Glomerular visceral epithelial cell (primary cell): ENCODE data around the gene UPF1.

ENCODE experiments used
- DNase-seq: peaks from one replicate; pipeline ENCODE4 v3.0.0-alpha.2; 2016; ENCODE audit errors: extremely low spot score

UPF1 gene

DNA sequence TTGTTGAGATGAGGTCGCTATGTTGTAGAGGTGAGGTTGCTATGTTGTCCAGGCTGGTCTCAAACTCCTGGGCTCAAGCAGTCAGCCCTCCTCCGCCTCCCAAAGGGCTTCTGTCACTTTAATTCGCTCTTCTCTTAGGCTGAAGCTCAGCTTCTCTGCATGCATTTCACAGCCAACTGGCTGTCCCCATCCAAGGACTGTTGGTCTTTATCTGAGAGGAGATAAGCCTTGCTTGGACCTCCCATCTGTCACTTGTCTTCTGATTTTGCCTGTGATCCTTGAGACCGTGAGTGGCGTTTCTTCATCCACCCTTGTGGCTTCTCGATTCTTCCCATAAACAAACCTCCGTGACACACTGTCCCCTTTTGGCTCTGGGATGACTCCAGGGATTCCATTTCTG, 39.8 kb downstream of the UPF1 start:
- DNase-seq, result no peak

DNA sequence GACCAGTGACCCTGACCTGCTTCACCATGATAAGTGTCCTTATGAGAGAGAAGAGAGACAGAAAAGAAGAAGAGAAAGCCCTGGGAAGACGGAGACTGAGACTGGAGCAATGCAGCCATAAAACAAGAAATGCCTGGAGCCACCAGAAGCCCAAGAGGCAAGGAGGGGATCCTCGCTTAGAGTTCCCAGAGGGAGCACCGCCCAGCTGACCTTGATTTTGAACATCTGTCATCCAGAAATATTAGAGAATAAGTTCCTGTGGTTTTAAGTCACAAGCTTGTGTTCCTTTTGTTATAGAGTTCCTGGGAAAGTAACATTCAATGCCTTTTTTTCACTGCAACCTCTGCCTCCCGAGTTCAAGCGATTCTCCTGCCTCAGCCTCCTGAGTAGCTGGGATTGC, 44.0 kb downstream of the UPF1 start:
- DNase-seq, result no peak

GRCh38 chr19:18876865-18877264, 45.1 kb downstream of the UPF1 start:
- no peak for DNase-seq

DNA sequence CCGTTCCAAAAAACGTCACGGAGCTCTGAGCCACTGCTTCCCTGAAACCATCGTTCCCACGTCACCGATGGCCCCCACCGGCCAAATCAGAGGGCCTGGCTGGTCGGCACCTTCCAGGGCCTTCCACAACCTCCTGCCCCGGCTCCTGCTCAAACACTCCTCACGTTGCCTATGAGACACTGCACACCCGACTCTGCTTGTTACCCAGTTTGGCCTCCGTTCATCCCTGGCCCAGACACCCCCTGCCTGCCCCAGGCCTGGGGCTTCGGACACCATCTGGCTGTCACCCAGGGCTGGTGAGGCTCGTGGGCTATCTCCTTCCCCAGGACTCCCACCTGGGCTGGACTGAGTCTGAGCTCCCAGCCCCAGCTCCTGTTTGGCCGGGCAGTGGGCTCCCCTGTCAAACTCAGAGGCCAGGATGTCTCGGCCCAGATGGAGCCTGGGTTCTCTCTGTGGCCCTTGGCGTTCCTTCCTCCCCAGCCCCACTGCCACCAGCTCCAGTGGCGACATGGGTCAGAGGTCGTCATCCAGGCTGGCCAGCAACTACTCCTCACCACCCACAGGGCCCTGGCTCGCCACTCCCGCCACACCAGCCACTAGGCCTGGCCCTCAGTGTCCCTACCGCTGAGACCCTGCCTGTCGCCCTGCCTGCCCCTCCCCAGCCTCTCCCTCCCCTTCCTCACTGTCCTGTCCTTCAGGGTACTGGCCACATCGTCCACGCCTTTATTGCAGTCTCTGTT, 46.5 kb downstream of the UPF1 start:
- no peak for DNase-seq

- DNase-seq, result no peak
These were observed 47.3 kb downstream of the UPF1 start for GRCh38 chr19:18878858-18879578.

DNA sequence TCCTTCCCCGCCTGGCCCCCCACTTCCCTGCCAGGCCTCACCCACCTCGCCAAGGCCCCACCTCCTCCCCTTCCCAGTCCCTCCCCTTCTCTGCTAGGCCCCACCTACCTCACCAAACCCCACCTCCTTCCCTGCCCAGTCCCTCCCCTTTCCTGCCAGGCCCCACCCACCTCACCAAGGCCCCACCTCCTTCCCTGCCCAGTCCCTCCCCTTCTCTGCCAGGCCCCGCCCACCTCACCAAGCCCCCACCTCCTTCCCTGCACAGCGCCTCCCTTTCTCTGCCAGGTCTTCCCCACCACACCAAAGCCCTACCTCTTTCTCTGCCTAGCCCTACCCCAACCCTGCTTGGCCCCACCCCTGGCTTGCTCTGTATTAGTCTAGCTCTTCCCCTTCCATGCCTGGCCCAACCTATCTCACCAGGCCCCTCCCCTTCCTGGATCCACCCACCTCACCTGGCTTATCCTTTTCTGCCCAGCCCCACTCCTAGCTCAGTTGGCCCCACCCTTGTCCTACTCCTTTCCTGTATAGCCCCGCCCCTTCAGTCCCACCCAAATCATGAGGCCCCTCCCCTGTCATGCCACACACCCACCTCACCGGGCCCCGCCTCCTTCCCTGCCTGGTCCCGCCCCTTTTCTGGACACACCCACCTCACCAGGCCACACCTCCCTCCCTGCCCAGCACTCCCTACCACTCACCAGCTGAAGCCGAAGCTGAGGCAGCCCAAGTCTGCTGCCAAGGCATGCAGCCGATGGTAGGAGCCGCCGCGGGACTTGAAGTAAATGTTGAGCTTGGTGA, 48.0 kb downstream of the UPF1 start:
- peak; percentile 26 for DNase-seq

DNA sequence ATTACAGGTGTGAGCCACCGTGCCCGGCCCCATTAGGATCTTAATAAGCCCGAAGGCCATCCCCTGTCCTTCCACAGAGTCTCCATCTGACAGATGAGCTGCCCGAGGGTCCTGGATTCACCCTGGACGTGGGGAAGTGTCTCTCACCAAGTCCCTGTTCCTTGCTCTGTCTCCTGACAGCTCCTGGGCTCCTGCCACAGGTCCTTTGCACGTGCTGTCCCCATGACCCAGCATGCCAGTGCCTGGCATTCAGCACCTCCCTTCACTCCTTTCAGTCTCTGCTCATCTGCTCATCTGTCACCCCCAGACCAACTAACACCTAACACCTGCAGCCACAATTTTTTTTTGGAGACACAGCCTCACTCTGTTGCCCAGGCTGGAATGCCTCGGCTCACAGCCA, 49.7 kb downstream of the UPF1 start:
- no peak for DNase-seq

GRCh38 chr19:18883526-18884304, 52.0 kb downstream of the UPF1 start:
- DNase-seq, result no peak

- no peak for DNase-seq
These were observed 55.2 kb downstream of the UPF1 start for GRCh38 chr19:18886972-18887371.

DNA sequence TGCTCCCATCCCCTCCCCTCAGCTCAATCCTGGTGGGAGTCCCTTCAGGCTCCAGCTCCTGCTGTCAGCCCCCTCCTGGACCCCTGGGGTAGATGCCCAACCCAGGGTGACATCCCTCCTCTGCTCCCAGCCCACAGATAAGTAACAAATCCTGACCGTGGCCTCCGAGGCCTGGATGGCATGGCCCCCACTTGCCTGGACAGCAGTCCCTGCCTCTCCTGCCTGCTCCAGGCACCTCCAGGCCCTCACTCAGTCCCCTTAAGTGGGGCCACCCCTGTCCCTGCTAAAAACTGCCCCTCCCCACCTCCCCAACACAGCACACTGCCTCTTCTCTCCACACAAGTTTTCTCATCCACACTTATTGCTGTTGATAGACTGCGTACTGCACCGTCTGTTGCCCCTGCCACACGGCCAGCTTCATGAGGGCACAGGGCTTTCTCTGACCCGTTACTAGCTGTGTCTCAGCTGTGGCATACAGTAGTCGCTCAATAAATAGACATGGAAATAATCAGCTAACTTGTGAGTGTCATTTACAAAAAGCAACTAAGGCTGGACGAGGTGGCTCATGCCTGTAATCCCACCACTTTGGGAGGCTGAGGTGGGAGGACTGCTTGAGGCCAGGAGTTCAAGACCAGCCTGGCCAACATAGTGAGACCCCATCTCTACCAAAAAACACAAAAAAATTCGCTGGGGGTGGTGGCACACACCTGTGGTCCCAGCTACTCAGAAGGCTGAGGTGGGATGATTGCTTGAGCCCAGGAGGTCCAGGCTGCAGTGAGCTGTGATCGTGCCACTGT, 58.4 kb downstream of the UPF1 start:
- DNase-seq, result no peak

GRCh38 chr19:18893587-18894253, 62.0 kb downstream of the UPF1 start:
- no peak for DNase-seq

GRCh38 chr19:18894254-18895037, 62.7 kb downstream of the UPF1 start:
- DNase-seq, result no peak

DNA sequence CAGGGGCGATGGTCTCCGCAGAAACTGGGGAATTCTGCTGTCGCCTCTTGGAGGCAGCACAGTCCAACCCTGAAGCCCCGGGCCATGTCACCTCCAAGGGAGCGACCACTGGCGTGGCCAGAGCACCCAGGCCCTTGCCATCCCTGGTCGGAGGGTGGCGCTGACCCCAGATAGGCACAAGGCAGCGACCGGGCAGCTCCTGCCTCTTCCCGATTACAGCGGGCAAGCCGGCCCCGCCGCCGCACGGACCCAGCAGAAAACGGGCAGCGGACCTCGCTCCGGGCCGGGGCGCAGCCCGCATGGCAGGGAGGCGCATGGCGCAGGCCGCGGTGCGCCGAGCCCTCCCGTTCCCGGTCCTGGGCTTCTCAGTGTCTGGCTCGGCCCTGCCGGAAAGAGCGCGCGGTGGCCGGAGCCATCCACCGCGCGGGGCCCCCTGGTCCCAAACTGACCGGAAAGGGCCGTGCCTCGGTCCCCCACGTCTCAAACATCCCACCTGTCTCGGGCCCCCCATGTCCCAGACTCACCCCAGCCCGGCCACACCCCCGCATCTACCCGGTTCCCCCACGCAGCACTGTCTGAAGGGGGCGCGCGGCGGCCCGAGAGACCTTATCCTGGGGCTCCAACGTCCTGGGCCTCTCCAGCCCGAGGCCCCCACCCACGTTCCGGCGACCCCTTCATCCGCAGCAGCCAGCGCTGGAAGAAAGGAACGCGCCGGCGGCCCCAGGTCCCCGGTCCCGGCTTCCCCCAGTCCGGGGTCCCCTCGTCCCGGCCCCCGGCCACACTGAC, 63.5 kb downstream of the UPF1 start:
- peak; percentile 62 for DNase-seq

GRCh38 chr19:18895824-18896341, 64.1 kb downstream of the UPF1 start, which contains the start of gene CERS1:
Gene CERS1, minus strand, starts transcription at chr19:18896158. Its CDS starts 86 bp downstream, at chr19:18896072.
- no peak for DNase-seq

DNA sequence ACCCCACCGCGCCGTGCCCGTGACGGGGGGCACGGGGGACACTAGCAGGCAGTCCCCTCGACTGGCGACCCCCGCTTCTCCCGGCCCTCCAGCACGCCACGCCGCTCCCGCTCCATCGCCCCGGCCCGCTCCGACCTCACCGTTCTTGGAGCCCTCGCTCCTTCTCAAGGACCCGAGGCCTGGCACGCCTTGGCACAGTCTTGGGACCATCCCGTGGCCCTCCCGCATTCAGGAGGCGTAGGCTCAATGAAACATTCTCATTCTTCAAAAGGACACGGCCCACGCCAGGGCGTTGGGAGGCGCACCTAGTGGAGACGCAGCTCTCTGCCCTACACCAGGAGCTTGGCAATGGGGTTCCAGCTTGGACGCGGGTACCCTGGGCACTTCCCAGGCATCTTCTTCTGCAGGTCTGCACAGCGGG, 64.7 kb downstream of the UPF1 start:
- no peak for DNase-seq

DNA sequence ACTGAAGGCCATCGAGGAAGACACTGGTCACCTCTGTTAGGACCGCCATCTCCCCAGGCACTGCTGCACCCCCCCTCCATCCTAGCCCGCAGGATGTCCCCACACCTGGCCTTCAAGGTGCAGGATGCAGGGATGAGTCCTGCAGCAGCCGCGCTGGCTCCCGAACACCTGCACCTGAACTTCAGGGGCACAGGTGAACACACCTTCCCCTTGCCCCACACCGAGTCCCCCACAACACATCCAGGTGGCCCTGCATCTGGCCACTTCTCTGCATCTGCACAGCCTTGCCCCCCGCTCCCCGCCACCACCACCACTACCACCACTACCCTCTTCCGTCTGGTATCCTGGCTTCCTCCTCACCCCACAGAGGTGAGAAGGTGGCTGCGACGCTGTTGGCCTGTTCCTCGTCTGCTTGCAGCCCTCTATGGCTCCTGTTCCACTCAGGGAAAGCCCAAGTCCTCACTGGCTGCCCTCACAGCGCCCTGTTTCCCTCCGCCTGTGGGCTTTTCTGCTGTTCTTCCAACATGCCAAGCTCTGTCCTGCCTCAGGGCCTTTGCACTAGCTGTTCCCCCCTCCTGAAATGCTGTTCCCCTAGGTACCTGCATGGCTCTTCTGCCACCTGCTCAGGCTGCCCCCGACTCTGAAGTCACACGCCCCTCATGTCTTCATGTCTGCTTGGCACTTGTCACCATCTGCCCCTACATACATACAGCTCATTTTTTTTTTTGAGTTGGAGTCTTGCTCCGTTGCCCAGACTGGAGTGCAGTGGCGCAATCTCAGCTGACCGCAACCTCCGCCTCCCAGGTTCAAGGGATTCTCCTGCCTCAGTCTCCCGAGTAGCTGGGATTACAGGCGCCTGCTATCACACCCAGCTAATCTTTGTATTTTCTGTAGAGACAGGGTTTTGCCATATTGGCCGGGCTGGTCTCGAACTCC, 65.6 kb downstream of the UPF1 start:
- no peak for DNase-seq

- no peak for DNase-seq
These were observed 66.4 kb downstream of the UPF1 start for GRCh38 chr19:18898081-18898606.
